Measurements from ENCODE around the gene MTX3.

DNA sequence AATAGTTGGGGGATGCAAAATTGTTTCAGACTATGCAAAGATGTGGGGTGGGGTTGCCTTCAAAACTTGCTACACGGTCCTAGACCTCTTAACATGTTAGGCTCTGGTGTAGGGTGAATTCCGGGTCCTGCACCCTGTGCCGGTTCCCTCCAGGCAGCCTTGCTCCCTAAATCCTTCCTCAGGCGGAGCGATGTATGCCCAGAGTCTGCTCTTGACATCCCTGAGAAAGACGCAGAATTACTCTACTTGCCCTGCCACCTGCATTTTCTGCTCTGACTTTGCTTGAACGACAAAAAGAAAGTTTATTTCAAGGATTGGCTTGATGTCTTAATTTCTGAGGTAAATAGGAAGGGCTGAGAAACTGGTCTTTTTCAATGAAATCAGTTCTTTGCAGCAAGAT is 44.8 kb upstream of the MTX3 start:
- TF ChIP-seq, protein P1, sequence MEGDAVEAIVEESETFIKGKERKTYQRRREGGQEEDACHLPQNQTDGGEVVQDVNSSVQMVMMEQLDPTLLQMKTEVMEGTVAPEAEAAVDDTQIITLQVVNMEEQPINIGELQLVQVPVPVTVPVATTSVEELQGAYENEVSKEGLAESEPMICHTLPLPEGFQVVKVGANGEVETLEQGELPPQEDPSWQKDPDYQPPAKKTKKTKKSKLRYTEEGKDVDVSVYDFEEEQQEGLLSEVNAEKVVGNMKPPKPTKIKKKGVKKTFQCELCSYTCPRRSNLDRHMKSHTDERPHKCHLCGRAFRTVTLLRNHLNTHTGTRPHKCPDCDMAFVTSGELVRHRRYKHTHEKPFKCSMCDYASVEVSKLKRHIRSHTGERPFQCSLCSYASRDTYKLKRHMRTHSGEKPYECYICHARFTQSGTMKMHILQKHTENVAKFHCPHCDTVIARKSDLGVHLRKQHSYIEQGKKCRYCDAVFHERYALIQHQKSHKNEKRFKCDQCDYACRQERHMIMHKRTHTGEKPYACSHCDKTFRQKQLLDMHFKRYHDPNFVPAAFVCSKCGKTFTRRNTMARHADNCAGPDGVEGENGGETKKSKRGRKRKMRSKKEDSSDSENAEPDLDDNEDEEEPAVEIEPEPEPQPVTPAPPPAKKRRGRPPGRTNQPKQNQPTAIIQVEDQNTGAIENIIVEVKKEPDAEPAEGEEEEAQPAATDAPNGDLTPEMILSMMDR (IDR thresholded peaks at IDR 0.05): no peak
- no peak for TF ChIP-seq POLR2AphosphoS5 (IDR thresholded peaks at IDR 0.05)
